Esophagus muscularis mucosa (tissue), 4 donors: ENCODE data around the gene PGLYRP4. TPM values are rescaled to one million over a fixed set of nuclear protein-coding genes. Genes with fewer than 3 reads are reported as not detected.

Experiments used
- DNase-seq: peaks from one replicate; pipeline ENCODE4 v3.0.0-alpha.2; 2017; ENCODE audit errors: extremely low spot score
- H3K27ac ChIP-seq, 4 donors: fragments of 200-600 bp; sonication (generic); replicated peaks in 1 of 4; 1 replicate in 3 of 4; 2 replicates in 1 of 4; pipeline ENCODE4 v1.5.1; 2016 to 2019; ENCODE audit warnings: mild to moderate bottlenecking in 1 of 4
- H3K27me3 ChIP-seq, 4 donors: fragments of 200-600 bp; sonication (generic); one replicate each; pipeline versions ENCODE4 v1.5.1 to v1.6.0; 2016 to 2019
- H3K36me3 ChIP-seq, 4 donors: fragments of 200-600 bp; sonication (generic); one replicate each; pipeline ENCODE4 v1.5.1; 2016 to 2019
- H3K4me1 ChIP-seq, 4 donors: fragments of 200-600 bp; sonication (generic); one replicate each; pipeline ENCODE4 v1.5.1; 2016 to 2019
- H3K4me3 ChIP-seq, 4 donors: fragments of 200-600 bp; sonication (generic); 1 replicate in 2 of 4; 2 replicates in 2 of 4; pipeline ENCODE4 v1.5.1; 2016 to 2019; ENCODE audit warnings: mild to moderate bottlenecking in 4 of 4, moderate library complexity in 1 of 4
- H3K9me3 ChIP-seq, 4 donors: fragments of 200-600 bp; sonication (generic); 1 replicate in 3 of 4; 2 replicates in 1 of 4; pipeline ENCODE4 v1.5.1; 2016 to 2019
- CTCF ChIP-seq, 3 experiments: fragments of 200-600 bp in 2 of 3; fragments of 450-650 bp in 1 of 3; sonication (generic) in 2 of 3; IDR thresholded peaks; one replicate each; pipeline ENCODE4 v1.5.1; 2017 to 2019; ENCODE audit warnings: antibody characterized with exemption in 3 of 3, mild to moderate bottlenecking in 2 of 3, moderate library complexity in 1 of 3
- EP300 ChIP-seq: sonication (generic); formaldehyde crosslinking; IDR thresholded peaks from one replicate; pipeline ENCODE4 v1.6.1; 2017; ENCODE audit warnings: antibody characterized with exemption
- POLR2A ChIP-seq: fragments of 450-650 bp; IDR thresholded peaks from one replicate; pipeline ENCODE4 v1.6.1; 2017; ENCODE audit warnings: antibody characterized with exemption, moderate library complexity, mild to moderate bottlenecking, low read depth
- POLR2AphosphoS5 ChIP-seq, 2 donors: sonication (generic); formaldehyde crosslinking; IDR thresholded peaks; one replicate each; pipeline ENCODE4 v1.6.1; 2017; ENCODE audit warnings: antibody characterized with exemption in 2 of 2
- WGBS: methylation state at CpG from one replicate; pipeline ENCODE4 v1.1.5; 2018; 5-methylcytosine and 5-hydroxymethylcytosine counted together
- intact Hi-C: fragments of 100-400 bp; cut with DNase I; formaldehyde crosslinking; loops from one replicate; pipeline ENCODE4 v1.15.1; 2023
- total RNA-seq, 4 donors: library from RNA; depleted of rRNA; stranded (reverse); fragments of >200 nt; gene quantifications; one replicate each; pipeline versions ENCODE4 v1.1.0 to v1.2.1, GENCODE V29; 2016

PGLYRP4 gene
- total RNA-seq, 4 donors from 2014 or later: not detected

- 62% methylated on average over 5 of the region's 5 CpGs for WGBS
- intact Hi-C loops: no loop called here
- TF ChIP-seq POLR2AphosphoS5 (IDR thresholded peaks at IDR 0.05): no peak
- TF ChIP-seq POLR2A: no peak
- TF ChIP-seq CTCF (IDR thresholded peaks at IDR 0.05): no peak
- TF ChIP-seq EP300: no peak
- Histone ChIP-seq H3K9me3 (no peaks in the 10 kb centered on the region), H3K4me1 (no peaks in the 10 kb centered on the region), H3K27me3 (peaks cover 0 to 58% (median under 1%) of the 10 kb centered on the region in 4 donors), H3K27ac (no peak overlapping the region), H3K4me3 (no peak overlapping the region), H3K36me3 (no peaks in the 10 kb centered on the region)
- DNase-seq: peak; percentile 66
These were observed 5.5 kb downstream of the PGLYRP4 start for GRCh38 chr1:153343040-153343681.

GRCh38 chr1:153342178-153342577 lies 6.5 kb downstream of the PGLYRP4 start:
- intact Hi-C loops: no loop called here
- Histone ChIP-seq H3K4me1 (no peaks in the 10 kb centered on the region), H3K4me3 (no peak overlapping the region), H3K27ac (no peak overlapping the region), H3K27me3 (peaks cover 0 to 48% (median 0%) of the 10 kb centered on the region in 4 donors), H3K9me3 (no peaks in the 10 kb centered on the region), H3K36me3 (no peaks in the 10 kb centered on the region)
- WGBS: 70% methylated on average over 3 of the region's 3 CpGs
- no peak for DNase-seq
- TF ChIP-seq EP300: no peak
- no peak for TF ChIP-seq CTCF (IDR thresholded peaks at IDR 0.05)
- TF ChIP-seq POLR2AphosphoS5 (IDR thresholded peaks at IDR 0.05): no peak
- no peak for TF ChIP-seq POLR2A

- WGBS: 90% methylated on average over 2 of the region's 4 CpGs
- no peak overlapping the region for H3K27ac ChIP-seq
- TF ChIP-seq POLR2AphosphoS5 (IDR thresholded peaks at IDR 0.05) (no peak), CTCF (IDR thresholded peaks at IDR 0.05) (no peak), EP300 (no peak)
- H3K9me3 ChIP-seq: no peaks in the 10 kb centered on the region
- H3K4me3 ChIP-seq: no peak overlapping the region
- peaks cover 0 to 41% (median 0%) of the 10 kb centered on the region in 4 donors for H3K27me3 ChIP-seq
- no peaks in the 10 kb centered on the region for H3K4me1 ChIP-seq
- DNase-seq: peak; percentile 70
- no peaks in the 10 kb centered on the region for H3K36me3 ChIP-seq
- intact Hi-C loops: no loop called here
These were observed 7.2 kb downstream of the PGLYRP4 start for GRCh38 chr1:153341431-153341934.

- Histone ChIP-seq H3K4me1 (no peaks in the 10 kb centered on the region), H3K27ac (no peak overlapping the region), H3K4me3 (no peak overlapping the region), H3K36me3 (no peaks in the 10 kb centered on the region), H3K27me3 (peaks cover 0 to 30% (median 0%) of the 10 kb centered on the region in 4 donors), H3K9me3 (no peaks in the 10 kb centered on the region)
- no peak for TF ChIP-seq POLR2A
- no peak for TF ChIP-seq EP300
- no peak for TF ChIP-seq POLR2AphosphoS5 (IDR thresholded peaks at IDR 0.05)
- no peak for TF ChIP-seq CTCF (IDR thresholded peaks at IDR 0.05)
- WGBS: 88% methylated on average over 10 of the region's 10 CpGs
- intact Hi-C loops: no loop called here
- peak; percentile 53 for DNase-seq
These were observed 8.3 kb downstream of the PGLYRP4 start for GRCh38 chr1:153340356-153340755.

GRCh38 chr1:153339802-153340201 lies 8.8 kb downstream of the PGLYRP4 start:
- WGBS: 70% methylated on average over 6 of the region's 6 CpGs
- H3K27me3 ChIP-seq: peaks cover 0 to 25% (median 0%) of the 10 kb centered on the region in 4 donors
- peak; percentile 50 for DNase-seq
- intact Hi-C loops: no loop called here
- no peak overlapping the region for H3K27ac ChIP-seq
- no peaks in the 10 kb centered on the region for H3K4me1 ChIP-seq
- TF ChIP-seq POLR2A: no peak
- no peak for TF ChIP-seq POLR2AphosphoS5 (IDR thresholded peaks at IDR 0.05)
- no peak for TF ChIP-seq CTCF (IDR thresholded peaks at IDR 0.05)
- TF ChIP-seq EP300: no peak
- no peak overlapping the region for H3K4me3 ChIP-seq
- no peaks in the 10 kb centered on the region for H3K36me3 ChIP-seq
- H3K9me3 ChIP-seq: no peaks in the 10 kb centered on the region
